Cerebellar cortex (tissue), 1 donor: Measurements from ENCODE around the gene MINDY2.
"Not testable (repeated sequence)": the region's sequence is repeated elsewhere in the genome, so short reads cannot be mapped to it uniquely, and the experiment has no call there.

Experiments used
- DNase-seq: peaks from one replicate; pipeline ENCODE4 v3.0.0-alpha.2; 2015; ENCODE audit warnings: low spot score

Gene MINDY2

DNA sequence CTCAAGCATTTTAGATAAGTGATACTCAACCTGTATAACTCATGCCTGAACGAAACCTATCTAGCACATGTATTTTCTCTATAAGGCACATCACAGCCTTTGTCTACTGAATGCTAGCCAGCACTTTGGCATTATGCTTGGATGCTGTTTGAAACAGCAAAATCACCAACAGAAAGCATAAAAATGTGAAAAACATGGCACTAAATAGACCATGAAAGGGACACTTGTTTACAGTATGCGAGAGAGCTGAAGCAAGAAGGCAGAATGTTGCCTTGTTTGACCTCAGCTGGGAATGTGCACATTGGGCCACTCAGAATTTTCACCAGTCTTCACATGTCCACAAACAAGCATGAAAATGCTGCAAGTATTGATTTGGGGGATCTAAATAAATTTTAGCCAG is 59.5 kb downstream of the MINDY2 start:
- peak; percentile 16 for DNase-seq

DNA sequence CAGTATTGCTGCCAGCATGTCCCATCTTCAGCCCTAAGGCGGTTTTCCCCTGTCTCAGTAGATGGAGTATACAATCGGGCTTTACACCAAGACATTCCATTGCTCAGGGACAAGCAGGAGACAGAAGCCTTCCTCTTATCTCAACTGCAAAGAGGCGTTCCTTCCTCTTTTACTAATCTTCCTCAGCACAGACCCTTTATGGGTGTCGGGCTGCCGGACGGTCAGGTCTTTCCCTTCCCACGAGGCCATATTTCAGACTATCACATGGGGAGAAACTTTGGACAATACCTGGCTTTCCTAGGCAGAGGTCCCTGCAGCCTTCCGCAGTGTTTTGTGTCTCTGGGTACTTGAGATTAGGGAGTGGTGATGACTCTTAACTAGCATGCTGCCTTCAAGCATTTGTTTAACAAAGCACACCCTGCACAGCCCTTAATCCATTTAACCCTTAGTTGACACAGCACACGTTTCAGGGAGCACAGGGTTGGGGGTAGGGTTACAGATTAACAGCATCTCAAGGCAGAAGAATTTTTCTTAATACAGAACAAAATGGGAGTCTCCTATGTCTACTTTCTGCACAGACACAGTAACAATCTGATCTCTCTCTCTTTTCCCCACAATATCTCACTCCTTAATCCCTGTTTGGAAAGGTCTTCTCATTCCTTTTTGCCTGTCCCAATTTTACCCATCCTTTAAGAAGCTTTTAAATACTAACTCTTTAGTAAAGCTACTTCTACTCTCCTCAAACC is 62.8 kb downstream of the MINDY2 start:
- not testable (repeated sequence) for DNase-seq

DNA sequence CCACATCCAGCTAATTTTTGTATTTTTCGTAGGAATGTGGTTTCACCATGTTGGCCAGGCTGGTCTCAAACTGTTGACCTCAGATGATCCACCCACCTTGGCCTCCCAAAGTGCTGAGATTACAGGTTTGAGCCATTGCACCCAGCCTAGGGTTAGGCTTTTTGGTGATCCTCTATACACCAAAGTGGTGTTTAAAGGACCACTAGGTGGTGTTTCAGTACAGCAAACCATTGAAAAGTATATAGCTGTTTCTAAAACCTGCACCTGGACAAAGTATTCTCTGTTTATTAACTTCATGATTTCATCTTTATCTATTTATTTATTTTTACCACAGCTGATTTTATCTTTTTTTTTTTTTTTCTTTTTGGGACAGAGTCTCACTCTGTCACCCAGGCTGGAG is 68.4 kb downstream of the MINDY2 start:
- peak; percentile 25 for DNase-seq

DNA sequence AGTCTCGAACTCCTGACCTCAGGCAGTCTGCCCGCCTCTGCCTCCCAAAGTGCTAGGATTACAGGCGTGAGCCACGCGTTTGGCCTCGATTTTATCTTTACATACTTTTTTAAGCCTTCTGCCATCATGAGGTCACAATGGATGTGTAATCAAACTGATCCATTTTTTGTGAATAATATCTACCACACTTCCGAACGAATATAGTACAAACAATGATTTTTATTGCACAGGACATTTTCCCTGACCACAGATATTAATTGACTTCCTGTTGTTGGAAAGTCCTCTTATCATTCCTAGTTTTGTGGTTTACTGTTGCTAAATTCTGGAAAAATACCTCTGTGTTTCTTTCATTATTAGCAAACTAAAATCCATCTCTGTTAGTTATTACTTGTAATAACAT is 68.9 kb downstream of the MINDY2 start:
- no peak for DNase-seq

DNA sequence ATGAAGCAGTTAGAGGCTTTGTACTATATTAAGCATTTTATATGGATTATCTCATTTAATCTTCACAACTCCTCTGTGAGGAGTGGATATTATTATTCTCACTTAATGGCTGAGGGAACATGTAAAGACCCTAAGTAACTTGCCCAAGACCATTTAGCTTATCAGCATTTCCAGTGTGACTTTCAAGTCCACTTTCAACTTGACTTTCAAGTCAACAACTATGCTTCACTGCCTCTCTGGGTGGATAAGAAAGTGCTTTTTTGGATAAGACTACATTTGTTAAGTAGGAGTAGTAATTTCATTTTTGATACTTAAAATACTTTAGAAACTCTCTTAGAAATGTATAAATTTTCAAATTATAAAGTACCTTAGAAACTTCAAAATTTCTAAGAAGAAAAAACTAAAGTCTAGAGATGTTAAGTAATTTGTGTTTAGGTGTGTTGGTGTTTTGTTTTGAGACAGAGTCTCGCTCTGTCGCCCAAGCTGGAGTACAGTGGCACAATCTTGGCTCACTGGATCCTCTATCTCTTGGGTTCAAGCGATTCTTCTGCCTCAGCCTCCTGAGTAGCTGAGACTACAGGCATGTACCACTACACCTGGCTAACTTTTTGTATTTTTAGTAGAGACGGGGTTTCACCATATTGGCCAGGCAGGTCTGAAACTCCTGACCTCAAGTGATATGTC is 71.8 kb downstream of the MINDY2 start:
- DNase-seq: no peak

DNA sequence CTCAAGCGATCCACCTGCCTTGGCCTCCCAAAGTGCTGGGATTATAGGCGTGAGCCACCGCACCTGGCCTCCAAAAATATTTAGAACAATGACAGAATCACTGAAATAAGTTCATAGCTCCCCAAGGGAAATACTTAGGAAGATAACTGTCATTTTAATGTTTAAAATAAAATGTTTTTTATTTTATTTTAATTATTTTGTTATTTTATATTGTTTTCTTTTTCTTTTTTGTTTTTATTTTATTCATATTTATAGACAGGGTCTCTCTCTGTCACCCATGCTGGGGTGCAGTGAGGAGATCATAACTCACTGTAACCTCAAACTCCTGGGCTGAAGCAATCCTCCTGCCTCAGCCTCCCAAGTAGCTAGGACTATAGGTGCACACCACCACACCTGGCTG is 80.1 kb downstream of the MINDY2 start:
- DNase-seq: not testable (repeated sequence)

DNA sequence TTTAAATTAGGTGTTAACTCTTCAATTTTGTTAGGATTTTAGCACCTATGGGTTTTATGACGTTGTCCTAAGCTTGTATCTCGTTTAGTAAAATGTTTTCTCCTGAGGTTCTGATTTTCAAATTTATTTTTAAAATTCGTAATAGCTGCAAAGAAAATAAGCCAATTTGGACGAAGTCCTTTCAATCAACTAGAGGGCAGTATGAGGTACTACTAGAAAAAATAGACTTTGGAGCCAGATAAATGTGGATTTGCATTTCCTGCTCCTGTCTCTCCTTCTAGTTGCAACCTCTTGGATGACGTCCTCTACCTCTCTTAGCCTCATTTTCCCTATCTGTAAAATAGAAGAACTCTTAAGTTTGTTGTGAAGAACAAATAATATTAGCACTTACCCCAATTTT is 81.2 kb downstream of the MINDY2 start:
- DNase-seq: no peak

DNA sequence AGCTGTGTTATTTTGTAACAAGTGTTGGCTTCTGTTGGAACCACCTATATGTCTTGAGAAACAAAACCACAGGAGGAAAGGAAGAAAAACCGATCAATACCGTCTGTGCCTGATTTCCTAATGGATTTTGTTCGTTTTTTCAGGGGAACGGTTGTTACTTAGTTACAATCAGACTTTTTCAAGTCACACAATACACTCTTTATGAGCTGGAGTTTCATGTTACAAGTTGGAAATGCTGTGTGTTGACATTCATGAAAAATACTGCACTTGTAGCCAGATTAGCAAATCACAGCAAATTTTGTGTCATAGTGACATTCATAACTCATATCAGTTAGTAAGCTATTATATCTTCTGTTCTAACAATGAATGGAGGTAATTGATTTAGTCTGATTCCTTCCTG is 83.5 kb downstream of the MINDY2 start:
- DNase-seq: no peak

DNA sequence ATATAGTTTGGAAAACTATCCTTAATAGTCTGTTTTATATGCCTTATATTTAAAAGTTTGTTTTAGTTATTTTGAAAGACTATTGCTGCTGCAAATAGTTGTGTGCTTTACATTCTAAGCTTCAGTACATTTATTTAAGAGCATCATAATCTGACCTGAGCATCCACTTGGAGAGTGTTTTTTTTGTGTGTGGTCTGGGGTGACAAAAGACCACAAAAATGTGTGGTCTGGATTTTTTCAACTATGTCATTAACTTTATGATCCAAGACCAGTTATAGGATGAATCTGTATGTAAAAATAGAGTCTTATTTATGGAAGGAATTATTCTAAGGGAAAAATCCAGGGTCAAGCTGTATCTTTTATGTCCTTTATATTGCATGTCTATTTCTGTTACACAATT is 85.0 kb downstream of the MINDY2 start:
- DNase-seq: no peak

DNA sequence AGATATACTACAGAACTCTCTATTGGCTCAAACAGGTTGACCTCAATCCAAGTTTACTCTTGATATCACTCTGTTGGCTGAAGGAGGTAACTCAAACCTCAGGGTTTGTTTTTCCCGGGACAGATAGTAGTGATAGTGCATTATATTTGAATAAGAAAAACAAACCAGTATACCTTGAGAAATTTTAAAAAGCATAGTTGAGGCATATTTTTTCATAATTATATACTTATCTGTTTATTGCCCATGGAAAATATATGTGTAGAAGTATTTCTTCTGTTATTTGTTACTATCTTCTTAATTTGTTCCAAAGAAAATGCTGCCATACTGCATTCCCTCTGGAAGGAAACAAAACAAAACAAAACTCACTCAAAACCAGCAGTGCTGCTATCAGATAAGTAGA is 85.5 kb downstream of the MINDY2 start:
- not testable (repeated sequence) for DNase-seq

DNA sequence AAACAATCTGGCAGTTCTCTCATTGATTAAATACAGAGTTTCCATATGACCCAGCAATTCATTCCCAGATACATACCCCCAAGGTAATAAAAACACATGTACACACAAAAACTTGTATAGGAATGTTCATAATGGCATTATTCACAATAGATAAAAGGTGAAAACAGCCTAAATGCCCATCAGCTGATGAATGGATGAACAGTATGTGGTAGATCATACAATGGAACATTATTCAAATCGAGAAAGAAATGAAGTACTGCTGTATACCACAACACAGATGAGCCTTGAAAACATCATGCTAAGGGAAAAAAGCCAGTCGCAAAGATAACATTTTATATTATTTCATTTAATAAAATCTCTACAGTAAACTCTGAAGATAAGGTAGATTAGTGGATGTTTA is 91.2 kb downstream of the MINDY2 start:
- DNase-seq: no peak

DNA sequence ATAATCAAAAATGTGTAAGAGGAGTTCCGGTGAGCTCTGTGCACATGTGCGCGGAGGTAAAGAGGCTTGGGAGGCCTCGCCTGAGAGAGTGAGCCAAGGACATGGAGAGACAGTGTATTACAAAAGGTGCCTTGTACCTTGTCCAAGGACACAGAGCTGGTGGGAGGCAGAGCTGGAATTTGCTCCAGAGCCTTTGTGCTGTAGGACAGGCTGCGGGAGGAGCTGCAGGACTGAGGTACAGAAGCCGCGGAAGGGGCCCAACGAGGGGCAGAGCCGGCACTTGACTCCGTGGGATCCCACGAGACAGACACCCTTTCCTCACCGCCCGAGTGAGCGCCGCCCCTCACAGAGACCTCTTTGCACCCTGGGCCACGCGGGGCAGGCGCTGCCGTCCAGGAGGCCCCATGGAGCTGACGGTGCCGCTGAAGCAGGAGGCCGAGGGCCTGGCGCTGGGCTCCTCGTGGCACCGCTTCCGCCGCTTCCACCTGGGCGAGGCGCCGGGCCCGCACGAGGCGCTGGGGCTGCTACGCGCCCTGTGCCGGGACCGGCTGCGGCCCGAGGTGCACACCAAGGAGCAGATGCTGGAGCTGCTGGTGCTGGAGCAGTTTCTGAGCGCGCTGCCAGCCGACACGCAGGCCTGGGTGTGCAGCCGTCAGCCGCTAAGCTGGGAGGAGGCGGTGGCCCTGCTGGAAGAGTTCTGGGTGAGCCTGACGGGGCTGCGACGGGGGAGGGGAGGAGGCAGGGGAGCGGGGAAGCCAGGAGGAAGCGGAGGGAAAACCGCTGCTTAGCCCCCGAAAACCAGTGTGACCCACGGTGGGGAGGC is 93.7 kb downstream of the MINDY2 start:
- peak; percentile 72 for DNase-seq

DNA sequence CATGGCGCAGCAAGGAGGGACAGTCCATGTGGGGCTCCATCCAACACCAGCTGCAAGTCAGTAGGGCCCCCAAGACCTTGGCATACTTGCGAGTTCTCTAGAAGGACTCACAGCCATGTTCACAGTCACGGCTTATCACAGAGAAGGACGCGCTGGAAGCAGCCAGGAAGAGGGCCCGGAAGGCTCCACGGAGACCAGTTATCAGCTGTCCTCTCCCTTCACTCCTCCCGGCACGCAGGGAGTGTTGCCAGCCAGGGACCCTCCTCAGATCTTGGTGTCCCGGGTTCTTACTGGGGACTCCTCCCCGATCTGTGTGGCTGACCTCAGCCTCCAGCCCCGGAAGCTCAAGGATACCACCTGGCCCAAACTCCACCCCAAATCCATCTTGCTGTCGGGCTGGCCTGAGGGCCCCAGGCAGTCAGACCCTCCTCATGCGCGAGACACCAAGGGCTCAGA is 94.4 kb downstream of the MINDY2 start:
- peak; percentile 40 for DNase-seq

DNA sequence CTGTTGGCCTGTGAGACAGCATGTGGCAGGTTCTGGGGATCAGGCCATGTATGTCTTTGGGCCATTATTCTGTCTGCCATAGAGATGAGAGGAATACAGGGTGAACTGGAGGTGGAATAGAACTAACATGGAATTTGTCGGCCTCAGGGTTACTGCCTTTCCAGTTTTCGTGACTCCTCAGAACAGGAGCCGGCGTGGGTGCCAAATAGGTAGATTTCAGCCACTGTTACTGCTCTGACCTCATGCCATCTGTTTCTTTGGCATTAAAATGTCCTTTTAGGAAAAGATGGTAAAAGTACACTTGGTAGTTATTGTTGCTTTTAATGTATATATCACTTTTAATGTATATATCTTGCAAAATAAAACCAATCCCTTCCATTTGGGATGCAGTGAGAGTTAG is 96.8 kb downstream of the MINDY2 start:
- peak; percentile 72 for DNase-seq

DNA sequence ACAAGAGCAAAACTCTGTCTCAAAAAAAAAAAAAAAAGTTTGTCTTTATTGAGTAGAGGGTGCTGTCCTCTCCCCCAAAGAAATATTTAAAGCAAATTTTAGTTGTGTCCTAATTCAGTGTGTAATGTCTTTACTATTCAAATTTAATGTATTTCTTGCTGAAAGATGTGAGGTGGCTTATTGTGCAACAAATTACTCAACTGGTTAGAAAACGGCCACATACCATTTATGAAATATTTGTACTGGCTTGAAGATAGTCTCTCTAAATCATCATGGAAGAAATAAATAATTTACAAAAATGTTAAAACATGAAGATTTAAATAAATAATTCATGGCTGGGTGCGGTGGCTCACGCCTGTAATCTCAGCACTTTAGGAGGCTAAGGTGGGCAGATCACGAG is 99.3 kb downstream of the MINDY2 start:
- DNase-seq: no peak

DNA sequence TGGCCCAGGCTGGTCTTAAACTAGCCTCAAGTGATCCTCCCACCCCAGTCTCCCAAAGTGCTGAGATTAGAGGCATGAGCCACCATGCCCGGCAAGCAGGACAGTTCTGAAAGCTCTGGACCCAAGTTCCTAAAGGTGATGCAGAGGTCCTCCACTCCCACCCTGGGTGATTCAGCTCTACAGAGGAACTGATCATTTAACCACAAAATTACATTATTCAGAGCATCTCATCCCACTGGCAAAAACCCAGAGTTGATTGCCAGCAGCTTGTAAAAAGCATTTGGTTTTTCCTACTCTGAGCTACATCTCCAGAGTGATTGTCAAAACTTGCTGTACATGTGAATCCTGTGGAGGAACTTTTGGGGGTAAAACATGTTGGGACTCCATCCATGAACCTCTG is 102.2 kb downstream of the MINDY2 start:
- DNase-seq: no peak

DNA sequence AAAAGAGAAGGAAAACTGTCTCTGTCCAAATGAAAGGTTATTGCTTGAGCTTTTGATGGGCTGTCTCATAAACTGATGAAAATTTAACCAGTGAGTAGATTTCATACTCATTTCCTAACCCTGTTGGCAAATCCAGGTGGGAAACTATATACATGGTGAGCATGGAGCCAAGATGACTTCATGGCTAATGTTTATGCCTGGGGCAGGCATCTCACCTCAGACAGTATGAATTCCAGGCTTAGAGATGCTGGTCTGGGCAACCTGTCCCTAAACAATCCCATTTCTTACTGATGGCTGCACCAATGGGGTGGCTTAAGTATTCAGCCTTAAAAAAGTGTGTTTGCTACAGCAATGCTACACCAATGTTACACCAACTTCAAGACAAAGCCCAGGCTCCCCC is 104.2 kb downstream of the MINDY2 start:
- no peak for DNase-seq

DNA sequence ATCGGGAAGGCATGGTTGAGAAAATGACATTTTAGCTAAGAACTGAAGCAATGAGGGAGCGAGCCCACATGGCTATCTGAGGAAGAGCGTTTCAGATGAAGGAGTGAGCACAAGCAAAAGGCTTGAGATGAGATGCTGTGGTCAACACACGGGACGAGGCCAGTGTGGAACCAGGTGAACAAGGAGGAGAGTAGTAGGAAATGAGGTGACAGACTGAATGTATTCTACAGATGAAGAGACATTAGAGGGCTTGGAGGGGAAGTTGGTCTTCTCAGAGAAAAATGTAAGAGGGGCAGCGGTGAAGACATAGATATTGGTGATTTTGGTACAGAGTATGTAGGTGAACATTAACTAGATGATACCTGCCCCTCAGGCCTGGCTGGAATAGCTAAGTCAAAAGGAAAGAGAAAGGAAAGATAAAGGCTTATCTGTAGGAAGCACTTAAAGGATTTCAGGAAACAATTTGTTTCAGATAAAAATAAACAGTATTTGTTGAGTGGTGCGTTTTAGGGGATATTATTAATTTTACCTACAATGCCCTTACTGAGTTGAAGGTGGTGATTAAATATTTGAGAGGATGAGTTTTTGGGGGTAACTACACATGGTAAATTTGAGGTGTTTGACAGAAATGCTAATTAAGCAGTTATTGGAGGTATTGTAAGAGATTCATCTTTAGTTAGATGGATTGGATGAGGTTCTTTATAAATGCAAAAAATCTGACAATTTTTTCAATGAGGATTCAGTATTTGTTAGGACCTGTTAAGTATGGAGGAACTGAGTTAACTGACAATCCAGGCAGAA is 105.4 kb downstream of the MINDY2 start:
- DNase-seq: no peak

DNA sequence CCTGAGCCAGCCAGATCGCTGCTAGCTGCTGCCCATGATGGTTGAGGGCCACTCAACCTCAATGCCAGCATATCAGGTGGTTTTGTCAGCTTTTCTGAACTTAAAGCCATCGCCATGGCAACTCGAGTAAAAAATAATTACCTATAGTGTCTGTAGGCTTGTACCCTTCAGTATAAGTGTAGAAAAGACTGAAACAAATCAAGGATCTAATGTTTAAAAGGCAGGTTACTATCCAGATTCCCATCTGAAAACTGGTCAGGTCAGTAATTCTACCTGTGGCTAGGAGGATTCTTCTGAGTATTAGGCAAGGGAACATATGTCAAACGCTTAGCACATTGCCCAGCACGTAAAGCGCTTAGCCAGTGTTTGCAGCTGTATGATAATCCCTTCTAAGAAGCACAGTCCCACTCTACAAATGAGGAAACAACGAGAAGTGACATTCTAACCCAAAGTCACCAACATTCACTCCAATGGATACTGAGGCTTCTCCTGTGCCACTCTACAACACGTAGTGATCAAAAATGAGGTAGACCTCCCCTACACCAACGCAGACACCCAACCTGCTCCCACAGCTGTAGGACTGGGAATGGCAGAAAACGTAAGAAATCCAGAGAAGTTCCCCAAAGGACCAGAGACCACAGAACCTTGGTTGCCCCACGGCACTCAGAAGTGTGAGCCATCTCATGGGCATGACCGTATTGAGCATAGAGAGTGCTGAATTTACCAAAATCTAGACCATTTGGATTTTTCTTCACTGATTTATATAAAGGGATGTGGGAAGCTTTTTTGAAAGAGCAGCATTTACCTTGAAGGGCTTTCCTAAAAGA is 107.1 kb downstream of the MINDY2 start:
- no peak for DNase-seq

DNA sequence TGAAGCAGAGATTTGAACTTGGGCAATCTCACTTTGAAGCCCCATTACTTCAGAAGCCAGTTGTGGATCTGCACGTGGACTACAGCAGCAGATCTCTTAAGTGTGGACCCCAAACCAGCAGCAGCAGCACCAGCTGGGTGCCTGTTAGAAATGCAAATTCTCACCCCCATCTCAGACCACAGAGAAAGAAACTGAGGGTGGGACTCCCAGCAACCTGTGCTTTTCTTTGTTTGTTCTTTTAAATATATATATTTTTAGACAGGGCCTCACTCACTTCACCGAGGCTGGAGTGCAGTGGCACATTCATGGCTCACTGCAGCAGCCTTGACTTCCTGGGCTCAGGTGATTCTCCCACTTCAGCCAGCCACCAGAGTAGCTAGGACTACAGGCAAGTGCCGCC is 109.2 kb downstream of the MINDY2 start:
- no peak for DNase-seq

DNA sequence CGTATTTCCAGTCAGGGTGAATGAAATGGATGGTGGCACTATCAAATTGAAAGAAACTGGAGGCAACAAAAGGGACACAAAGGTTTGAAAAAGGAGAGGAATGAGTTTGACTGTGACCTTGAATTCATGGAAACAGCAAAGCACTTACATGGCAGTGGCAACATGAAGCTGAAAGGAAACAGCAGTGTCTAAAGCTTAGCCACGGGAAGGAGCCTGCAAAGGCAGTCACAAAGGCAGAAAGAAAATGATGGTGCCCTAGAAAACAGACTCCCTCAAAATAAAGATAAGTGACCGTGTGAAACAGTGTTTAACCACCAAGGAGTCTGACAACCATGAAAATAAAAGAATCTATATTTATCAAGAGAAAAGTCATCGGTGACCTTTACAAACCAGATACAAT is 111.1 kb downstream of the MINDY2 start:
- no peak for DNase-seq
